Heart left ventricle (tissue), 16 donors: ENCODE results near the gene RAC3. TPM values are rescaled to one million over a fixed set of nuclear protein-coding genes. Genes with fewer than 3 reads are reported as not detected.

Source experiments
- ATAC-seq, 4 donors: fragments of 200-7000 bp; cut with Tn5 transposase; one replicate each; pipeline ENCODE4 v1.9.1; 2020 to 2022; ENCODE audit warnings: moderate library complexity in 4 of 4, mild to moderate bottlenecking in 3 of 4, moderate number of reproducible peaks in 1 of 4
- DNase-seq, 5 donors: peaks; one replicate each; pipeline ENCODE4 v3.0.0-alpha.2; 2020
- H3K27ac ChIP-seq, 12 donors: fragments of 200-600 bp; sonication (generic) in 4 of 12; one replicate each; pipeline versions ENCODE4 v1.5.0 to v1.8.0; 2016 to 2022; ENCODE audit warnings: mild to moderate bottlenecking in 2 of 12
- H3K27me3 ChIP-seq, 9 donors: fragments of 200-600 bp; sonication (generic) in 2 of 9; one replicate each; pipeline versions ENCODE4 v1.5.1 to v1.8.0; 2016 to 2022; ENCODE audit warnings: mild to moderate bottlenecking in 3 of 9
- H3K36me3 ChIP-seq, 9 donors: fragments of 200-600 bp; sonication (generic) in 2 of 9; one replicate each; pipeline versions ENCODE4 v1.5.0 to v1.8.0; 2018 to 2022; ENCODE audit warnings: mild to moderate bottlenecking in 2 of 9
- H3K4me1 ChIP-seq, 12 donors: fragments of 200-600 bp; sonication (generic) in 4 of 12; one replicate each; pipeline versions ENCODE4 v1.5.0 to v1.8.0; 2016 to 2022; ENCODE audit warnings: mild to moderate bottlenecking in 3 of 12
- H3K4me3 ChIP-seq, 12 donors: fragments of 200-600 bp; sonication (generic) in 4 of 12; one replicate each; pipeline versions ENCODE4 v1.5.0 to v1.8.0; 2017 to 2022; ENCODE audit warnings: mild to moderate bottlenecking in 9 of 12, moderate library complexity in 4 of 12
- H3K9me3 ChIP-seq, 12 donors: fragments of 200-600 bp; sonication (generic) in 4 of 12; one replicate each; pipeline versions ENCODE4 v1.5.0 to v1.8.0; 2016 to 2022; ENCODE audit warnings: mild to moderate bottlenecking in 1 of 12
- POLR2A ChIP-seq, 2 donors: fragments of 450-650 bp; IDR thresholded peaks; one replicate each; pipeline ENCODE4 v1.6.1; 2017; ENCODE audit warnings: antibody characterized with exemption in 2 of 2, mild to moderate bottlenecking in 2 of 2, moderate library complexity in 2 of 2
- WGBS, 4 donors: extraction: QIAGEN DNeasy Blood & Tissue Kit in 2 of 4; methylation state at CpG; one replicate each; pipeline versions ENCODE4 v1.1.5 to v1.1.7; 2013 to 2018; 5-methylcytosine and 5-hydroxymethylcytosine counted together
- intact Hi-C, 10 donors: fragments of 100-400 bp; cut with DNase I; formaldehyde crosslinking; loops; one replicate each; pipeline versions ENCODE4 v1.11.1 to v1.14.2; 2022
- polyA plus RNA-seq, 2 donors: library from polyadenylated mRNA; stranded (reverse); fragments of 200-250 nt; gene quantifications; one replicate each; pipeline ENCODE4 v1.2.3, GENCODE V29; 2013
- total RNA-seq, 9 donors: library from RNA; depleted of rRNA in 2 of 9; stranded (reverse); fragments of >200 nt in 2 of 9; fragmentation: NEBNext Ultra II Directional in 3 of 9; extraction: Animal tissue kit (Norgen Biotek cat#: 25700) in 3 of 9; gene quantifications; one replicate each; pipeline versions ENCODE4 v1.1.0 to v1.2.4, GENCODE V29; 2016 to 2023
- TF ChIP-seq, protein P1 (sequence below), 12 donors: fragments of 200-600 bp; sonication (generic) in 4 of 12; IDR thresholded peaks; one replicate each; pipeline versions ENCODE4 v1.5.0 to v1.8.0; 2018 to 2022; ENCODE audit warnings: antibody characterized with exemption in 12 of 12, mild to moderate bottlenecking in 5 of 12
- donor health status: ischemic (EF 13 %, LVEDD 7.1; RV severe dilation, severe dysfunction).
- donor health status: healthy with polysubstance abuse.
- donor health status: DM: no; HTN: yes; CAD: no.
- donor health status: DM: no; HTN: no; CAD: no.
- donor health status: ischemic (EF 25% LVEDD 6.9; RV normal size, moderate dysfunction).
- donor health status: ischemic (EF 25% LVEDD 5.7; RV mildly dilated, moderate dysfunction).
- donor health status: healthy.
- donor health status: DM: yes; HTN: yes; CAD: no.
- donor health status: ischemic (EF 35%, LVEDD 5.7; RV mildly dilated, moderate dysfunction).
- donor health status: nonischemic (EF 11% LVEDD 7.7; RV severe dilation, severe dysfunction).
- donor health status: DM: yes; HTN: yes; CAD: no.
- donor health status: PGD.
- donor health status: ischemic (EF 29% LVEDD 5.4; RV normal size, mild dysfunction).
- donor health status: nonischemic (EF 23%, LVEDD 6.1; RV moderate dilation, normal function).

RAC3 gene
- total and polyA plus RNA-seq, 11 donors, result 0.76 to 2.6 (median 1.5) TPM

DNA sequence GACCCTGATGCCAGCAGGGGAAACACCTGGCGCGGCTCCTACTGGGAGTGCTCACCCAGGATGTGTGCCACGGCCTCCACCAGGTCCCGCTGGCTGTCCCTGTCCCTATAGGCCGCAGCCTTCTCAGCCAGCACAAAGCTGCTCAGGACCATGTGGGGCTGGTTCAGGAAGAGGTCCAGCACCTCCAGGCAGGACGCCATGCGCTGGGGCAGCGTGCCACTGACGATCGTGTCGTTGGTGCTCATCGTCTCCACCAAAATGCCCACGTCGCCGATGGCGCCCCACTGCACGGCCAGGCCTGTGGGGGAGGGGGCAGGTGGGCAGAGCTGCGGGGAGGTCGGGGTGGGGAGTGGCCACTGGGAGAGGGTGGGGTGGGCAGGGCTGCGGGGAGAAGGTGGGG, 50.1 kb downstream of the RAC3 start:
- ATAC-seq, result no peak
- intact Hi-C loops, result no loop called here

DNA sequence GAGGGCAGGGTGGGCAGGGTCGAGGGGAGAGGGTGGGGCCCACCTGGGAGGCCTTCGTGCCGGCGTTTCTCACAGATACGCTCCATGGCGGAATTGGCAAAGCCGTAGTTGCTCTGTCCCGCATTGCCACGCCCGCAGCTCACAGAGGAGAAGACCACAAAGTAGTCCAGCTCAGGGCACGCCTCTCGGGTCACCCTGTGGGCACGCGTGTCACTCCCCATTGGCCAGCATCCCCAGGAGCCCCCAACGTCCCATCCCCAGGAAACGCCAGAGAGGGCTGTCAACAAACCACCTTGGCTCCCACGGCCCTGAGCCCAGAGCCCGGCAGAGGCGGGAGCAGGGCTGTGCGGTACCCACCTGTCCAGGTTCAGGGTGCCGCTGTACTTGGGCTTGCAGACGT, 50.5 kb downstream of the RAC3 start:
- H3K27ac ChIP-seq, result no peak overlapping the region
- peaks cover 0 to 10% (median 0%) of the 10 kb centered on the region in 12 donors for H3K4me1 ChIP-seq
- no peak overlapping the region for H3K4me3 ChIP-seq
- 91 to 98% (median 92%) methylated on average over 11 to 22 of the region's 22 CpGs for WGBS, 4 donors
- no peak for TF ChIP-seq POLR2A (IDR thresholded peaks at IDR 0.05)
- TF ChIP-seq, protein P1, sequence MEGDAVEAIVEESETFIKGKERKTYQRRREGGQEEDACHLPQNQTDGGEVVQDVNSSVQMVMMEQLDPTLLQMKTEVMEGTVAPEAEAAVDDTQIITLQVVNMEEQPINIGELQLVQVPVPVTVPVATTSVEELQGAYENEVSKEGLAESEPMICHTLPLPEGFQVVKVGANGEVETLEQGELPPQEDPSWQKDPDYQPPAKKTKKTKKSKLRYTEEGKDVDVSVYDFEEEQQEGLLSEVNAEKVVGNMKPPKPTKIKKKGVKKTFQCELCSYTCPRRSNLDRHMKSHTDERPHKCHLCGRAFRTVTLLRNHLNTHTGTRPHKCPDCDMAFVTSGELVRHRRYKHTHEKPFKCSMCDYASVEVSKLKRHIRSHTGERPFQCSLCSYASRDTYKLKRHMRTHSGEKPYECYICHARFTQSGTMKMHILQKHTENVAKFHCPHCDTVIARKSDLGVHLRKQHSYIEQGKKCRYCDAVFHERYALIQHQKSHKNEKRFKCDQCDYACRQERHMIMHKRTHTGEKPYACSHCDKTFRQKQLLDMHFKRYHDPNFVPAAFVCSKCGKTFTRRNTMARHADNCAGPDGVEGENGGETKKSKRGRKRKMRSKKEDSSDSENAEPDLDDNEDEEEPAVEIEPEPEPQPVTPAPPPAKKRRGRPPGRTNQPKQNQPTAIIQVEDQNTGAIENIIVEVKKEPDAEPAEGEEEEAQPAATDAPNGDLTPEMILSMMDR (IDR thresholded peaks at IDR 0.05), result no peak
- H3K9me3 ChIP-seq, result no peaks in the 10 kb centered on the region
- ATAC-seq, result no peak
- H3K36me3 ChIP-seq, result peaks cover 0 to 84% (median 65%) of the 10 kb centered on the region in 9 donors
- DNase-seq, result no peak
- intact Hi-C loops, result no loop called here
- no peaks in the 10 kb centered on the region for H3K27me3 ChIP-seq

More for the DNA sequence above, 50.1 kb downstream of the RAC3 start:
- TF ChIP-seq, protein P1 (IDR thresholded peaks at IDR 0.05), result no peak
- no peak for TF ChIP-seq POLR2A (IDR thresholded peaks at IDR 0.05)
- H3K9me3 ChIP-seq, result no peaks in the 10 kb centered on the region
- H3K36me3 ChIP-seq, result peaks cover 0 to 80% (median 63%) of the 10 kb centered on the region in 9 donors
- no peak overlapping the region for H3K4me3 ChIP-seq
- no peak for DNase-seq
- no peaks in the 10 kb centered on the region for H3K27me3 ChIP-seq
- H3K4me1 ChIP-seq, result peaks cover 0 to 10% (median 0%) of the 10 kb centered on the region in 12 donors
- 93 to 97% (median 95%) methylated on average over 5 to 20 of the region's 20 CpGs for WGBS, 4 donors
- no peak overlapping the region for H3K27ac ChIP-seq

DNA sequence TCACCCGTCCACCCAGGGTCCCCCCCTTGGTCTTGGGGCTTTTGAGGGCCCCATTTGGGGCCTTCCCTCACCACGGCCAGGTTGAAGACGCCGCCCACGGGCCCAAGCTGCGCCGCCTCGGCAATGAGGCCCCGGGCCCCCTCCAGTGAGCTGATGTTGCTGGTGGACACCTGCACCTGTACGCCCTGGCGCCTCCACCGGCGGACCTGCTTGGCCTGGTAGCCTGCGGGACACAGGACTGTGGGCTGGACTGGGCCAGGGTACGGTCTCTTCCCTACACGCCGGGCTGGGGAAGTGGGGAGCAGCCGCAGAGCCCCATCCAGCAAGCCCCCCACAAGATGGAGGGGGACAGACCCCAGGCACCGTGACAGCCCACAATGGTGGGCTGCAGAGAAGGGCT, 51.0 kb downstream of the RAC3 start:
- TF ChIP-seq POLR2A (IDR thresholded peaks at IDR 0.05), result no peak
- TF ChIP-seq, protein P1 (IDR thresholded peaks at IDR 0.05), result no peak
- H3K36me3 ChIP-seq, result peaks cover 0 to 88% (median 69%) of the 10 kb centered on the region in 9 donors
- WGBS, 4 donors, result 84 to 95% (median 94%) methylated on average over 9 to 19 of the region's 19 CpGs

DNA sequence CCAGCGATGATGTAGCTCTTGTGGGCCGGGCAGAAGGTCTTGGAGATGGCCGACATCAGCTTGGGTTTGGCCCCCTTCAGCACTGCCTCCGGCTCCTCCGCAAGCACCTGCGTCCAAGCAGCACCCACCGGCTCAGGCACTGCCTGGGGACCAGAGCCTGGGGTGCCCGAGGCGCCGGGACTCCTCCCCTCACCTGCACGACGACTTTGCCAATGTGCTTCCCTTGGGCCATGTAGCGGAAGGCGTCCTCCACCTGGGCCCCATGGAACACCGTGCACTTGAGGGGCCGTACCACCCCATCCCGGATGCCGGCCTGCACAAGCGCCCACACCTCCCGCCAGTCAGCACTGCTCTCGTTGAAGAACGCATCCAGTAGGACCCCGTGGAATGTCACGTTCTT, 51.5 kb downstream of the RAC3 start:
- H3K9me3 ChIP-seq, result no peaks in the 10 kb centered on the region
- no peak for DNase-seq
- no peak overlapping the region for H3K27ac ChIP-seq
- H3K27me3 ChIP-seq, result no peaks in the 10 kb centered on the region
- no peak for ATAC-seq
- TF ChIP-seq, protein P1 (IDR thresholded peaks at IDR 0.05), result no peak
- no peak for TF ChIP-seq POLR2A (IDR thresholded peaks at IDR 0.05)
- WGBS, 4 donors, result 88 to 95% (median 92%) methylated on average over 12 to 24 of the region's 24 CpGs
- H3K4me3 ChIP-seq, result no peak overlapping the region
- intact Hi-C loops, result no loop called here
- H3K4me1 ChIP-seq, result peaks cover 0 to 5% (median 0%) of the 10 kb centered on the region in 12 donors
- peaks cover 0 to 93% (median 74%) of the 10 kb centered on the region in 9 donors for H3K36me3 ChIP-seq

More for the DNA sequence above, 51.0 kb downstream of the RAC3 start:
- Histone ChIP-seq H3K9me3 (no peaks in the 10 kb centered on the region), H3K27me3 (no peaks in the 10 kb centered on the region), H3K4me1 (peaks cover 0 to 10% (median 0%) of the 10 kb centered on the region in 12 donors), H3K27ac (no peak overlapping the region), H3K4me3 (no peak overlapping the region)
- no peak for ATAC-seq
- intact Hi-C loops, result no loop called here
- no peak for DNase-seq

Other genes starting within 250 kb of the RAC3 start
- not detected for gene GCGR, start 227.5 kb upstream of the RAC3 start, total RNA-seq
- gene GCGR, start 227.5 kb upstream of the RAC3 start, polyA plus RNA-seq, result not detected
- gene MCRIP1, start 198.4 kb upstream of the RAC3 start, total RNA-seq, result 100 to 1,000 TPM in 5 of 9 donors, 10 to 100 TPM in 4; 74.8 to 134 (median 102) TPM
- gene MCRIP1, start 198.4 kb upstream of the RAC3 start, polyA plus RNA-seq, result 100 to 1,000 TPM; 159 to 266 TPM
- not detected for gene PPP1R27, start 196.6 kb upstream of the RAC3 start, total RNA-seq
- not detected for gene PPP1R27, start 196.6 kb upstream of the RAC3 start, polyA plus RNA-seq
- 100 to 1,000 TPM; 280 to 763 (median 374) TPM for gene P4HB, start 171.1 kb upstream of the RAC3 start, total RNA-seq
- 100 to 1,000 TPM; 246 to 584 TPM for gene P4HB, start 171.1 kb upstream of the RAC3 start, polyA plus RNA-seq
- gene ARHGDIA, start 160.3 kb upstream of the RAC3 start, total RNA-seq, result 100 to 1,000 TPM in 6 of 9 donors, 10 to 100 TPM in 3; 81.4 to 268 (median 152) TPM
- 100 to 1,000 TPM in 1 of 2 donors, 10 to 100 TPM in 1; 81.7 to 296 TPM for gene ARHGDIA, start 160.3 kb upstream of the RAC3 start, polyA plus RNA-seq
- 10 to 100 TPM; 25.1 to 39.9 (median 32.4) TPM for gene ALYREF, start 140.1 kb upstream of the RAC3 start, total RNA-seq
- gene ALYREF, start 140.1 kb upstream of the RAC3 start, polyA plus RNA-seq, result 10 to 100 TPM in 1 of 2 donors, 1 to 10 TPM in 1; 9.8 to 50.5 TPM
- gene ANAPC11, start 140.0 kb upstream of the RAC3 start, total RNA-seq, result 100 to 1,000 TPM; 118 to 255 (median 143) TPM
- gene ANAPC11, start 140.0 kb upstream of the RAC3 start, polyA plus RNA-seq, result 100 to 1,000 TPM; 283 to 329 TPM
- 1 to 10 TPM in 1 of 9 donors, under 1 TPM in 7, not detected in 1; 0.13 to 1.2 (median 0.50) TPM for gene NPB, start 129.4 kb upstream of the RAC3 start, total RNA-seq
- under 1 TPM; 0.29 to 0.61 TPM for gene NPB, start 129.4 kb upstream of the RAC3 start, polyA plus RNA-seq
- 10 to 100 TPM; 28.8 to 85.5 (median 46.2) TPM for gene PCYT2, start 120.3 kb upstream of the RAC3 start, total RNA-seq
- gene PCYT2, start 120.3 kb upstream of the RAC3 start, polyA plus RNA-seq, result 10 to 100 TPM; 60.4 to 64.0 TPM
- 10 to 100 TPM in 2 of 9 donors, 1 to 10 TPM in 7; 3.6 to 13.2 (median 6.6) TPM for gene SIRT7, start 113.5 kb upstream of the RAC3 start, total RNA-seq
- gene SIRT7, start 113.5 kb upstream of the RAC3 start, polyA plus RNA-seq, result 10 to 100 TPM in 1 of 2 donors, 1 to 10 TPM in 1; 7.1 to 12.0 TPM
- 10 to 100 TPM; 14.3 to 30.5 (median 18.0) TPM for gene MAFG, start 103.9 kb upstream of the RAC3 start, total RNA-seq
- 10 to 100 TPM; 10.2 to 23.6 TPM for gene MAFG, start 103.9 kb upstream of the RAC3 start, polyA plus RNA-seq
- 10 to 100 TPM in 2 of 9 donors, 1 to 10 TPM in 7; 1.8 to 12.2 (median 5.4) TPM for gene PYCR1, start 94.4 kb upstream of the RAC3 start, total RNA-seq
- gene PYCR1, start 94.4 kb upstream of the RAC3 start, polyA plus RNA-seq, result 10 to 100 TPM in 1 of 2 donors, 1 to 10 TPM in 1; 3.4 to 30.7 TPM
- gene MYADML2, start 84.4 kb upstream of the RAC3 start, total RNA-seq, result 10 to 100 TPM in 1 of 9 donors, 1 to 10 TPM in 7, under 1 TPM in 1; 0.31 to 11.2 (median 3.9) TPM
- gene MYADML2, start 84.4 kb upstream of the RAC3 start, polyA plus RNA-seq, result 1 to 10 TPM in 1 of 2 donors, under 1 TPM in 1; 0.19 to 7.4 TPM
- 1 to 10 TPM in 2 of 9 donors, under 1 TPM in 4, not detected in 3; 0.25 to 1.6 (median 0.54) TPM for gene NOTUM, start 70.5 kb upstream of the RAC3 start, total RNA-seq
- under 1 TPM; 0.53 to 0.80 TPM for gene NOTUM, start 70.5 kb upstream of the RAC3 start, polyA plus RNA-seq
- 10 to 100 TPM; 15.1 to 27.8 (median 22.5) TPM for gene ASPSCR1, start 54.0 kb upstream of the RAC3 start, total RNA-seq
- gene ASPSCR1, start 54.0 kb upstream of the RAC3 start, polyA plus RNA-seq, result 10 to 100 TPM; 39.2 to 43.6 TPM
- 10 to 100 TPM; 16.8 to 62.0 (median 23.8) TPM for gene CENPX, start 8.8 kb upstream of the RAC3 start, total RNA-seq
- gene CENPX, start 8.8 kb upstream of the RAC3 start, polyA plus RNA-seq, result 100 to 1,000 TPM in 1 of 2 donors, 10 to 100 TPM in 1; 37.3 to 126 TPM
- 1 to 10 TPM; 2.9 to 7.5 (median 5.6) TPM for gene LRRC45, start 8.4 kb upstream of the RAC3 start, total RNA-seq
- 1 to 10 TPM; 5.1 to 8.6 TPM for gene LRRC45, start 8.4 kb upstream of the RAC3 start, polyA plus RNA-seq
- gene DCXR, start 6.0 kb downstream of the RAC3 start, total RNA-seq, result 100 to 1,000 TPM; 139 to 312 (median 185) TPM
- 100 to 1,000 TPM; 243 to 246 TPM for gene DCXR, start 6.0 kb downstream of the RAC3 start, polyA plus RNA-seq
- 10 to 100 TPM; 16.4 to 30.6 (median 20.4) TPM for gene RFNG, start 20.1 kb downstream of the RAC3 start, total RNA-seq
- gene RFNG, start 20.1 kb downstream of the RAC3 start, polyA plus RNA-seq, result 10 to 100 TPM; 24.0 to 25.8 TPM
- gene GPS1, start 20.2 kb downstream of the RAC3 start, total RNA-seq, result 100 to 1,000 TPM in 2 of 9 donors, 10 to 100 TPM in 7; 76.7 to 151 (median 81.8) TPM
- gene GPS1, start 20.2 kb downstream of the RAC3 start, polyA plus RNA-seq, result 10 to 100 TPM; 95.0 to 97.7 TPM
- gene DUS1L, start 34.1 kb downstream of the RAC3 start, total RNA-seq, result 10 to 100 TPM; 41.5 to 84.7 (median 59.4) TPM
- gene DUS1L, start 34.1 kb downstream of the RAC3 start, polyA plus RNA-seq, result 100 to 1,000 TPM in 1 of 2 donors, 10 to 100 TPM in 1; 79.7 to 113 TPM
- 100 to 1,000 TPM in 1 of 9 donors, 10 to 100 TPM in 7, 1 to 10 TPM in 1; 6.9 to 103 (median 18.9) TPM for gene FASN, start 66.6 kb downstream of the RAC3 start, total RNA-seq
- 10 to 100 TPM; 17.5 to 47.5 TPM for gene FASN, start 66.6 kb downstream of the RAC3 start, polyA plus RNA-seq
- gene CCDC57, start 181.2 kb downstream of the RAC3 start, total RNA-seq, result 10 to 100 TPM in 5 of 9 donors, 1 to 10 TPM in 4; 4.3 to 17.6 (median 10.7) TPM
- 1 to 10 TPM; 8.7 to 9.5 TPM for gene CCDC57, start 181.2 kb downstream of the RAC3 start, polyA plus RNA-seq
- gene SLC16A3, start 197.4 kb downstream of the RAC3 start, total RNA-seq, result 10 to 100 TPM in 5 of 9 donors, 1 to 10 TPM in 4; 6.5 to 56.0 (median 12.9) TPM
- 10 to 100 TPM in 1 of 2 donors, 1 to 10 TPM in 1; 8.3 to 33.9 TPM for gene SLC16A3, start 197.4 kb downstream of the RAC3 start, polyA plus RNA-seq
- gene CSNK1D, start 242.0 kb downstream of the RAC3 start, total RNA-seq, result 10 to 100 TPM; 38.4 to 83.9 (median 66.1) TPM
- 10 to 100 TPM; 47.5 to 88.1 TPM for gene CSNK1D, start 242.0 kb downstream of the RAC3 start, polyA plus RNA-seq